Right lobe of liver (tissue), 6 donors: ENCODE measurements around the gene SH3RF3. TPM values are rescaled to one million over a fixed set of nuclear protein-coding genes. Genes with fewer than 3 reads are reported as not detected.

ENCODE experiments used
- ATAC-seq, 4 donors: fragments of 200-7000 bp; cut with Tn5 transposase; one replicate each; pipeline ENCODE4 v1.9.1; 2020; ENCODE audit warnings: mild to moderate bottlenecking in 4 of 4, moderate library complexity in 4 of 4
- DNase-seq, 3 donors: peaks; one replicate each; pipeline ENCODE4 v3.0.0-alpha.2; 2020
- H3K27ac ChIP-seq, 3 donors: fragments of 200-600 bp; one replicate each; pipeline ENCODE4 v1.8.0; 2022
- H3K27me3 ChIP-seq, 2 donors: fragments of 200-600 bp; one replicate each; pipeline ENCODE4 v1.8.0; 2022
- H3K36me3 ChIP-seq, 4 donors: fragments of 200-600 bp; sonication (generic) in 1 of 4; one replicate each; pipeline versions ENCODE4 v1.5.1 to v1.8.0; 2017 to 2022; ENCODE audit warnings: control low read depth in 1 of 4
- H3K4me1 ChIP-seq, 4 donors: fragments of 200-600 bp; sonication (generic) in 1 of 4; one replicate each; pipeline versions ENCODE4 v1.5.1 to v1.8.0; 2017 to 2022; ENCODE audit warnings: control low read depth in 1 of 4
- H3K4me3 ChIP-seq, 3 donors: fragments of 200-600 bp; one replicate each; pipeline ENCODE4 v1.8.0; 2022
- H3K9me3 ChIP-seq, 4 donors: fragments of 200-600 bp; sonication (generic) in 1 of 4; one replicate each; pipeline versions ENCODE4 v1.5.1 to v1.8.0; 2017 to 2022; ENCODE audit warnings: control low read depth in 1 of 4
- CTCF ChIP-seq, 4 donors: fragments of 200-600 bp in 3 of 4; fragments of 450-650 bp in 1 of 4; IDR thresholded peaks; one replicate each; pipeline versions ENCODE4 v1.5.1 to v1.8.0; 2016 to 2022; ENCODE audit warnings: antibody characterized with exemption in 4 of 4, mild to moderate bottlenecking in 2 of 4
- POLR2A ChIP-seq: fragments of 450-650 bp; IDR thresholded peaks from one replicate; pipeline ENCODE4 v1.6.1; 2017; ENCODE audit warnings: antibody characterized with exemption, mild to moderate bottlenecking
- WGBS: methylation state at CpG from one replicate; pipeline ENCODE4 v1.1.6; 2018; ENCODE audit warnings: low coverage, low lambda C conversion rate; ENCODE audit not compliant: insufficient coverage; ENCODE audit errors: missing lambda C conversion rate; 5-methylcytosine and 5-hydroxymethylcytosine counted together
- intact Hi-C, 2 donors: fragments of 100-400 bp; cut with DNase I; formaldehyde crosslinking; loops; one replicate each; pipeline versions ENCODE4 v1.11.2 to v1.14.1; 2022
- long read RNA-seq: library from polyadenylated mRNA; unstranded; transcript quantifications from one replicate; pipeline ENCODE4 v2.0.0, GENCODE V29; 2019
- total RNA-seq, 6 experiments: library from RNA; depleted of rRNA in 2 of 6; stranded (reverse); fragments of >200 nt in 2 of 6; fragmentation: NEBNext Ultra II Directional in 3 of 6; extraction: Animal tissue kit (Norgen Biotek cat#: 25700) in 3 of 6; gene quantifications; one replicate each; pipeline versions ENCODE4 v1.1.0 to v1.2.4, GENCODE V29; 2016 to 2023
- donor health status: DM: no; HTN: yes; CAD: no.
- donor health status: DM: no; HTN: no; CAD: no.
- donor health status: DM: no; HTN: no; CAD: no.
- donor health status: DM: no; HTN: yes; CAD: no.
- donor health status: DM: no; HTN: yes; CAD: no.

The SH3RF3 gene
- 1 to 10 TPM in 4 of 6 experiments, under 1 TPM in 2; 0.68 to 1.6 (median 1.2) TPM for total RNA-seq
- long read RNA-seq: 0 reads

- ATAC-seq: peak; percentile 47 to 58 (median 51)
- 0% methylated on average over 11 of the region's 85 CpGs for WGBS
- peak within 1 kb of the TSS; percentile 49 to 60 (median 54) for H3K4me3 ChIP-seq
- H3K36me3 ChIP-seq: no peaks in the 10 kb centered on the region
- intact Hi-C loops: loop anchor here in 1 of 2 donors (5.0 kb wide), 1 partner anchor 384 kb away; no protein-coding TSS in a partner anchor
- TF ChIP-seq CTCF (IDR thresholded peaks at IDR 0.05): no peak
- no peak for TF ChIP-seq POLR2A
- no peaks in the 10 kb centered on the region for H3K9me3 ChIP-seq
- peak; percentile 60 to 67 (median 64) for DNase-seq
- H3K4me1 ChIP-seq: peaks cover 0 to 19% (median 0%) of the 10 kb centered on the region in 4 donors
- peak within 1 kb of the TSS; percentile 31 to 69 (median 35) for H3K27ac ChIP-seq
- peaks cover 0 to 10% of the 10 kb centered on the region in 2 donors for H3K27me3 ChIP-seq
Measured at GRCh38 chr2:109128616-109129355, at the start of gene SH3RF3. Gene SH3RF3, plus strand, starts transcription at chr2:109129205.

GRCh38 chr2:109079590-109079989 is 49.4 kb upstream of the SH3RF3 start:
- DNase-seq: no peak
- Histone ChIP-seq H3K4me3 (no peak overlapping the region), H3K27me3 (no peaks in the 10 kb centered on the region), H3K9me3 (no peaks in the 10 kb centered on the region), H3K36me3 (no peaks in the 10 kb centered on the region), H3K27ac (no peak overlapping the region), H3K4me1 (no peaks in the 10 kb centered on the region)
- intact Hi-C loops: no loop called here
- TF ChIP-seq CTCF (IDR thresholded peaks at IDR 0.05) (no peak), POLR2A (no peak)
- ATAC-seq: no peak
- 83% methylated on average over 4 of the region's 6 CpGs for WGBS

GRCh38 chr2:109080109-109080508 is 48.9 kb upstream of the SH3RF3 start:
- no peaks in the 10 kb centered on the region for H3K4me1 ChIP-seq
- no peaks in the 10 kb centered on the region for H3K36me3 ChIP-seq
- DNase-seq: no peak
- TF ChIP-seq CTCF (IDR thresholded peaks at IDR 0.05): no peak
- no peak for TF ChIP-seq POLR2A
- intact Hi-C loops: no loop called here
- H3K9me3 ChIP-seq: no peaks in the 10 kb centered on the region
- no peak overlapping the region for H3K27ac ChIP-seq
- 79% methylated on average over 5 of the region's 6 CpGs for WGBS
- H3K27me3 ChIP-seq: no peaks in the 10 kb centered on the region
- no peak overlapping the region for H3K4me3 ChIP-seq
- ATAC-seq: no peak

GRCh38 chr2:109080757-109081156 is 48.2 kb upstream of the SH3RF3 start:
- Histone ChIP-seq H3K4me1 (no peaks in the 10 kb centered on the region), H3K27ac (no peak overlapping the region), H3K27me3 (no peaks in the 10 kb centered on the region), H3K36me3 (no peaks in the 10 kb centered on the region), H3K9me3 (no peaks in the 10 kb centered on the region), H3K4me3 (no peak overlapping the region)
- no peak for DNase-seq
- 46% methylated on average over 3 of the region's 3 CpGs for WGBS
- ATAC-seq: no peak
- no peak for TF ChIP-seq CTCF (IDR thresholded peaks at IDR 0.05)
- no peak for TF ChIP-seq POLR2A
- intact Hi-C loops: no loop called here
